Calu3 (cell line): Measurements from ENCODE around the gene MBTD1. TPM values are rescaled to one million over a fixed set of nuclear protein-coding genes. Genes with fewer than 3 reads are reported as not detected.

ENCODE experiments used
- BruUV-seq: library from RNA; stranded (reverse); fragments of 400-500 nt; replicated peaks from 2 replicates; lab custom pipeline; 2021; lab: Mats Ljungman, UMichigan
- CTCF ChIA-PET: fragments of 300-600 bp; sonication (Branson Sonifier 250); formaldehyde crosslinking; loops from one replicate; lab custom pipeline; 2022; ENCODE audit warnings: antibody characterized with exemption; lab: Charles Lee
- DNase-seq: peaks from one replicate; pipeline ENCODE4 v3.0.0; 2022
- H3K27ac Mint-ChIP-seq: one replicate; pipeline ENCODE4 v1.8.0; 2022; ENCODE audit warnings: mixed read lengths; ENCODE audit not compliant: unreplicated experiment
- H3K27me3 Mint-ChIP-seq: one replicate; pipeline ENCODE4 v1.8.0; 2022; ENCODE audit warnings: mixed read lengths; ENCODE audit not compliant: unreplicated experiment
- H3K36me3 Mint-ChIP-seq: one replicate; pipeline ENCODE4 v1.8.0; 2022; ENCODE audit warnings: mild to moderate bottlenecking, moderate library complexity, mixed read lengths; ENCODE audit not compliant: insufficient read depth, unreplicated experiment
- H3K4me1 Mint-ChIP-seq: one replicate; pipeline ENCODE4 v1.8.0; 2022; ENCODE audit warnings: mild to moderate bottlenecking, low read depth, mixed read lengths; ENCODE audit not compliant: unreplicated experiment
- H3K4me3 Mint-ChIP-seq: one replicate; pipeline ENCODE4 v1.8.0; 2022; ENCODE audit warnings: mild to moderate bottlenecking, low read depth, moderate library complexity, mixed read lengths; ENCODE audit not compliant: unreplicated experiment
- H3K9me3 Mint-ChIP-seq: one replicate; pipeline ENCODE4 v1.8.0; 2022; ENCODE audit warnings: low read depth, mixed read lengths; ENCODE audit not compliant: unreplicated experiment
- CTCF ChIP-seq: fragments of 200-600 bp; IDR thresholded peaks from one replicate; pipeline ENCODE4 v1.8.0; 2022; ENCODE audit warnings: antibody characterized with exemption; ENCODE audit not compliant: unreplicated experiment
- intact Hi-C: fragments of 100-400 bp; cut with micrococcal nuclease; formaldehyde crosslinking; loops from one replicate; pipeline ENCODE4 v1.10.0; 2022; ENCODE audit not compliant: unreplicated experiment
- total RNA-seq: library from RNA; stranded (reverse); gene quantifications from 2 replicates; pipeline ENCODE4 v1.2.3, GENCODE V29; 2022

The MBTD1 gene
- total RNA-seq, 1 experiment from 2014 or later = 38.4 TPM

DNA sequence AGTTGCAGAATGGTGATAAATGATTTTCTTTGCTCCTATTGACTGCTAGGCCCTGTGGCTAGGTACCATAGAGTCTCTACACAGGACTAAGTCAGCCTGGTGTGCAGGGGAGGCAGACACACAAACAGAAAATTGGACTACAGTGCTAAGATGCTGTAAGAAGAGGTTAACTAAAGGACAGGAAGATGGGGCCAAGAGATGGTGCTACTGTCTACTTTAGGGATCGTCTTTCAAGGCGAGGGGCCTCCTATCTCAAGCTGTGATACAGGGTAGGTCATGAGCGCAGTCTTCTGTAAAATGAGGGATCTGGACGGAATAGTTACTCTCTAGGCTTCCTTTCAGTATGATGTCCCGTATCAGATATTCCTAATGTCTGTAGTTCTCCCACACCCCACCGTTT, 105.7 kb downstream of the MBTD1 start:
- intact Hi-C loops = loop anchor here (10.0 kb wide), 2 partner anchors 99 to 289 kb away; partner anchors contain the start of gene TOB1
- DNase-seq = no peak
- BruUV-seq = TSS peak; percentile 60
- Mint-ChIP-seq H3K4me3 (no peak overlapping the region), H3K27me3 (no peaks in the 10 kb centered on the region), H3K4me1 (no peaks in the 10 kb centered on the region), H3K36me3 (peaks cover 27% of the 10 kb centered on the region), H3K9me3 (no peaks in the 10 kb centered on the region), H3K27ac (no peak overlapping the region)
- CTCF ChIA-PET = interaction anchor here (1.3 kb wide), 2 partner anchors 12 to 38 kb away, joined by 7 to 9 read pairs; partner anchors contain the start of gene NME2
- no peak for TF ChIP-seq CTCF

GRCh38 chr17:51153210-51154072, 106.4 kb downstream of the MBTD1 start, which contains the start of gene NME1:
TSS of gene NME1 (plus strand) at chr17:51153559. CDS start at chr17:51155655, 2,096 bp downstream.
- intact Hi-C loops = loop anchor here (1.0 to 10.0 kb wide), 4 partner anchors 34 to 289 kb away; partner anchors contain the start of gene TOB1
- H3K27me3 Mint-ChIP-seq = no peaks in the 10 kb centered on the region
- no TSS peak for BruUV-seq
- peaks cover 20% of the 10 kb centered on the region for H3K36me3 Mint-ChIP-seq
- no peaks in the 10 kb centered on the region for H3K4me1 Mint-ChIP-seq
- no peak within 1 kb of the TSS for H3K27ac Mint-ChIP-seq
- H3K9me3 Mint-ChIP-seq = no peaks in the 10 kb centered on the region
- TF ChIP-seq CTCF = peak; percentile 89
- H3K4me3 Mint-ChIP-seq = no peak within 1 kb of the TSS
- DNase-seq = peak; percentile 99
- CTCF ChIA-PET = interaction anchor here (0.5 to 2.2 kb wide), 14 partner anchors 13 to 755 kb away, joined by 3 to 37 read pairs (median 6); partner anchors contain the start of genes NME2, SPAG9 and TOB1

DNA sequence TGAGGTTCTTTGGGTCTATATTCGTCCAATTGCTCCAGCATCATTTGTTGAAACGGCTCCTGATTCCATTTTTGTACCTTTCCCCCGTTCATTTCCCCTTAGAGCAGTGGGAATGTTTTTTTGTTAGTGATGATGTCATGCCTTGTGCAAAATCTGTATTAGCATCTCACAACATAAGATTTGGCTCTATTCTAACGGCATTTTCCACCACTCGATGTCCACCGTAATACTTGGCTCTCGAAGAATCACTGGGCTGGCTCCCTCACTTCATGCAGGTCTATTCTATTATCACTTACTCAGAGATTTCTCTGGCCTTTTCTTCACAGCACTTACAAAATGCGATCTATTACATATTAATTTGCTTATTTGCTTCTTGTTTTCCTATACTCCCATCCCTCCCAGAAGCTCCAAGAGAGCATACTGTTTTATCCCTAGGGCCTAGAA, 107.1 kb downstream of the MBTD1 start:
- no peaks in the 10 kb centered on the region for H3K9me3 Mint-ChIP-seq
- H3K4me1 Mint-ChIP-seq = peaks cover 2% of the 10 kb centered on the region
- H3K27me3 Mint-ChIP-seq = no peaks in the 10 kb centered on the region
- peaks cover 15% of the 10 kb centered on the region for H3K36me3 Mint-ChIP-seq
- H3K4me3 Mint-ChIP-seq = no peak overlapping the region
- no peak overlapping the region for H3K27ac Mint-ChIP-seq
- CTCF ChIA-PET = interaction anchor here (0.7 to 2.2 kb wide), 9 partner anchors 13 to 287 kb away, joined by 3 to 37 read pairs (median 7); partner anchors contain the start of genes NME2, SPAG9 and TOB1
- BruUV-seq = TSS peak; percentile 74
- TF ChIP-seq CTCF = no peak
- no peak for DNase-seq
- intact Hi-C loops = loop anchor here (1.0 to 10.0 kb wide), 4 partner anchors 33 to 288 kb away; partner anchors contain the start of gene TOB1

DNA sequence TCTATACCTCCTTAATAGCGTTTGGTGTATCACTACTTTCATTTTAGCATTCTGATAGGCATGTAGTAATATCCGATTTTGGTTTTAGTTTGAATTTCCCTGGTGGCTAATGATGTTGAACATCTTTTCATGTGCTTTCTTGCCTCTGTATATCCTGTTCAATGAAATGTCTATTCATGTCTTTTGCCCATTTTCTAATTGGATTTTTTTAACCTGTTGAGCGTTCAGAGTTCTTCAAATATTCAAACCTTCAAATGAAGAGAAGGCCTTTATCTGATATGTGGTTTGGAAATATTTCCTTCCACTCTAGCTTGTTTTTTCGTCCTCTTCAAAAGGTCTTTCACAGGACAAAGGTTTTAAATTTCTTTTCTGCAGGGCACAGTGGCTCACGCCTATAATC, 108.9 kb downstream of the MBTD1 start:
- TF ChIP-seq CTCF = no peak
- Mint-ChIP-seq H3K27me3 (no peaks in the 10 kb centered on the region), H3K27ac (no peak overlapping the region), H3K4me1 (peaks cover 11% of the 10 kb centered on the region), H3K9me3 (no peaks in the 10 kb centered on the region), H3K4me3 (no peak overlapping the region), H3K36me3 (no peaks in the 10 kb centered on the region)
- no TSS peak for BruUV-seq
- intact Hi-C loops = loop anchor here (10.0 kb wide), 2 partner anchors 96 to 286 kb away; partner anchors contain the start of gene TOB1
- DNase-seq = no peak
- CTCF ChIA-PET = no interaction called here
